ENCODE measurements around the gene IL1R2. TPM values are rescaled to one million over a fixed set of nuclear protein-coding genes. Genes with fewer than 3 reads are reported as not detected.
A peak's percentile ranks its signal among the peaks of the same experiment; 100 is the strongest.

IL1R2 gene
- total RNA-seq, 4 donors from 2014 or later, result 2.1 to 13.1 (median 5.8) TPM

DNA sequence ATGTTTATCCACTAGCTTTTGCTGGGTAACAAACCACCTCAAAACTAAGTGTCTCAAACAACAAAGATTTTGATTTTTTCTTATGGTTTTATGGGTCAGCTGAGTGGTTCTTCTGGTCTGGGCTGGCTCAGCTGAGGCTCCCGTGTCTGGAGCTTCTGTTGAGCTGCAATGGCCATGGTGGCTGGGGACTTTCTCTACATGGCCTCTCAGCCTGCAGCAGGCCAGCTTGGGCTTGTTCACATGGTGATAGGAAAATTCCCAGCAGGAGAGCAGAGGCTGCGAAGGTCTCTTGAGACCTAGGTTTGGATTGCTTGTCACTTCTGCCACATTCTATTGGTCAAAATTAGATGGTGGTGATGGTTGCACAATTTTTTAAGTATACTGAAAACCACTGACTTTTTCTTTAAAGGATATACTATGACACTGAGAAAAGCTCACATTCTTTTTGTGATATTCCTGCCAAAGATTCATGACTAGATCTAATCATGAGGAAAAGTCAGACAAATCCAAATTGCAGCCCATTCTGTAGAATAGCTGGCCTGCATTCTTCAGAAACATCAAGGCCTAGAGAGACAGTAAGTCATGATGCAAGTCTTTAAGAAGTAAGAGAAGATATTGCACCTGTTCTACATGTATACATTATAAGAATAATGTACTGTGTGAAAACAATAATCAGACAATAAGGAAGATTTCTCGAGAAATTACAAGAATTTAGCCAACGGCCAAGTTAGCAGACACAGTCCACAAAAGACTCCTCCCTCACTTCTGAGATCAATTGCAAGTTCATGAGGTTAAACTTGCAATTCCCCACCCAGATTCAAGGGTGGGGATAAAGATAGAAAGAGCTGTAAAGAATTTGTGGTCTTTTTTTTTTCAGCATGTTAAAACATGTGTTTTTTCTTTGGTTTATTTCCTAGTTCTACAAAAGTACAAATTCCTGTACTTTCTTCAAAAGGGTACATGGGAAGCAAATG lies 35.0 kb upstream of the IL1R2 start:
- ATAC-seq, result no peak
- Histone ChIP-seq H3K9me3 (no peaks in the 10 kb centered on the region), H3K4me3 (no peak overlapping the region), H3K4me1 (peaks cover 3 to 7% of the 10 kb centered on the region in 2 donors), H3K36me3 (no peaks in the 10 kb centered on the region), H3K27ac (no peak overlapping the region), H3K27me3 (no peaks in the 10 kb centered on the region)
- intact Hi-C loops (cut with DNase I; ENCODE audit: low total_unique reads) (no loop called here), in situ Hi-C loops (cut with MboI; ENCODE audit: low sequenced_read_pairs in 4 of 4) (no loop called here)
- TF ChIP-seq, protein P1, sequence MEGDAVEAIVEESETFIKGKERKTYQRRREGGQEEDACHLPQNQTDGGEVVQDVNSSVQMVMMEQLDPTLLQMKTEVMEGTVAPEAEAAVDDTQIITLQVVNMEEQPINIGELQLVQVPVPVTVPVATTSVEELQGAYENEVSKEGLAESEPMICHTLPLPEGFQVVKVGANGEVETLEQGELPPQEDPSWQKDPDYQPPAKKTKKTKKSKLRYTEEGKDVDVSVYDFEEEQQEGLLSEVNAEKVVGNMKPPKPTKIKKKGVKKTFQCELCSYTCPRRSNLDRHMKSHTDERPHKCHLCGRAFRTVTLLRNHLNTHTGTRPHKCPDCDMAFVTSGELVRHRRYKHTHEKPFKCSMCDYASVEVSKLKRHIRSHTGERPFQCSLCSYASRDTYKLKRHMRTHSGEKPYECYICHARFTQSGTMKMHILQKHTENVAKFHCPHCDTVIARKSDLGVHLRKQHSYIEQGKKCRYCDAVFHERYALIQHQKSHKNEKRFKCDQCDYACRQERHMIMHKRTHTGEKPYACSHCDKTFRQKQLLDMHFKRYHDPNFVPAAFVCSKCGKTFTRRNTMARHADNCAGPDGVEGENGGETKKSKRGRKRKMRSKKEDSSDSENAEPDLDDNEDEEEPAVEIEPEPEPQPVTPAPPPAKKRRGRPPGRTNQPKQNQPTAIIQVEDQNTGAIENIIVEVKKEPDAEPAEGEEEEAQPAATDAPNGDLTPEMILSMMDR (IDR thresholded peaks at IDR 0.05 in 4 of 5, conservative IDR thresholded peaks at IDR 0.05 in 1 of 5), result no peak
- TF ChIP-seq POLR2A (IDR thresholded peaks at IDR 0.05), result no peak
- DNase-seq, result no peak

- H3K9me3 ChIP-seq, result no peaks in the 10 kb centered on the region
- no peaks in the 10 kb centered on the region for H3K36me3 ChIP-seq
- intact Hi-C loops (cut with DNase I; ENCODE audit: low total_unique reads), result no loop called here
- no peak for DNase-seq
- no peaks in the 10 kb centered on the region for H3K27me3 ChIP-seq
- TF ChIP-seq POLR2A (IDR thresholded peaks at IDR 0.05), result no peak
- TF ChIP-seq, protein P1 (IDR thresholded peaks at IDR 0.05 in 4 of 5, conservative IDR thresholded peaks at IDR 0.05 in 1 of 5), result no peak
- ATAC-seq, result no peak
- no peak overlapping the region for H3K4me3 ChIP-seq
- peak overlapping the region in 3 of 4 donors; percentile 2 to 33 (median 33) for H3K27ac ChIP-seq
- in situ Hi-C loops (cut with MboI; ENCODE audit: low sequenced_read_pairs in 4 of 4), result no loop called here
- peaks cover 4 to 11% of the 10 kb centered on the region in 2 donors for H3K4me1 ChIP-seq
Measured at GRCh38 chr2:101958061-101958460, 33.7 kb upstream of the IL1R2 start.

DNA sequence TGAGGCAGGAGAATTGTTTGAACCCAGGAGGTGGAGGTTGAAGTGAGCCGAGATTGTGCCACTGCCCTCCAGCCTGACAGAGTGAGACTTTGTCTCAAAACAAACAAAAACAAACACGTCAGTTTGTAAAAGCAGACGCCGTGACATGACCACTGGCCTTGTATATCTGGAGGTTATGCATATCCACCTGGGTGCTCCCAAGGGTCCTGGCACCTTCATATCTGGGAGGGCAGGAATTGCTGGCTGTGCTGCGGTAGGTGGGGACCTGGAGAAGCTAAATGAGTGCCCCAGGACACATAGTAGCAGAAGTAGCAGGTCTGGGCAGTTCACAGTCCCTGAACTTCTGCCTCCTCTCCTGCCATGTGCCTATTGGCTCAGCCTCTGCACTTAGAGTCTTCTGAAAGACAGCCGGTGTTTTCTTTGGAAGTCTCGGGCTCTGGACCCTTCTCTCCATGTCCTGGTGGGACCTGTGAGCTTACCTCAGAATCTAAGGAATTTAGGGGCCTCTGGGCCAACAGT lies 30.9 kb upstream of the IL1R2 start:
- H3K4me1 ChIP-seq, result peaks cover 4 to 11% of the 10 kb centered on the region in 2 donors
- peak overlapping the region; percentile 41 to 79 (median 72) for H3K27ac ChIP-seq
- DNase-seq, result no peak
- no peaks in the 10 kb centered on the region for H3K27me3 ChIP-seq
- TF ChIP-seq POLR2A (IDR thresholded peaks at IDR 0.05), result no peak
- H3K36me3 ChIP-seq, result no peaks in the 10 kb centered on the region
- in situ Hi-C loops (cut with MboI; ENCODE audit: low sequenced_read_pairs in 4 of 4) (no loop called here), intact Hi-C loops (cut with DNase I; ENCODE audit: low total_unique reads) (loop anchor here (5.0 kb wide), 1 partner anchor 56 kb away; no protein-coding TSS in a partner anchor)
- no peaks in the 10 kb centered on the region for H3K9me3 ChIP-seq
- no peak overlapping the region for H3K4me3 ChIP-seq
- ATAC-seq, result peak in 1 of 2 donors; percentile 63

GRCh38 chr2:101961338-101962191 lies 30.2 kb upstream of the IL1R2 start:
- peak overlapping the region; percentile 70 to 79 (median 76) for H3K27ac ChIP-seq

More at GRCh38 chr2:101961338-101962191, 30.2 kb upstream of the IL1R2 start:
- in situ Hi-C loops (cut with MboI; ENCODE audit: low sequenced_read_pairs in 4 of 4), result no loop called here
- Histone ChIP-seq H3K36me3 (no peaks in the 10 kb centered on the region), H3K4me1 (peaks cover 4 to 10% of the 10 kb centered on the region in 2 donors), H3K27me3 (no peaks in the 10 kb centered on the region), H3K4me3 (no peak overlapping the region), H3K9me3 (no peaks in the 10 kb centered on the region)
- TF ChIP-seq, protein P1 (IDR thresholded peaks at IDR 0.05 in 4 of 5, conservative IDR thresholded peaks at IDR 0.05 in 1 of 5), result peak in 2 of 5 experiments; percentile 7 to 8
- TF ChIP-seq POLR2A (IDR thresholded peaks at IDR 0.05), result peak in 1 of 2 donors; percentile 13
- intact Hi-C loops (cut with DNase I; ENCODE audit: low total_unique reads), result loop anchor here (5.0 kb wide), 1 partner anchor 56 kb away; no protein-coding TSS in a partner anchor
- DNase-seq (peak; percentile 75 to 91), ATAC-seq (peak; percentile 89 to 94)

All from gastrocnemius medialis (tissue), 4 donors.